ENCODE measurements around the gene PRXL2B. TPM values are rescaled to one million over a fixed set of nuclear protein-coding genes. Genes with fewer than 3 reads are reported as not detected.

The PRXL2B gene
- total RNA-seq, 2 donors from 2014 or later, result 6.4 to 6.8 TPM

GRCh38 chr1:2583871-2584351 is 2.7 kb upstream of the PRXL2B start:
- Histone ChIP-seq H3K9me3 (no peaks in the 10 kb centered on the region), H3K27ac (no peak overlapping the region), H3K36me3 (no peaks in the 10 kb centered on the region), H3K4me3 (no peak overlapping the region), H3K4me1 (peaks cover 0 to 29% of the 10 kb centered on the region in 2 donors), H3K27me3 (no peaks in the 10 kb centered on the region)
- TF ChIP-seq, protein P1, sequence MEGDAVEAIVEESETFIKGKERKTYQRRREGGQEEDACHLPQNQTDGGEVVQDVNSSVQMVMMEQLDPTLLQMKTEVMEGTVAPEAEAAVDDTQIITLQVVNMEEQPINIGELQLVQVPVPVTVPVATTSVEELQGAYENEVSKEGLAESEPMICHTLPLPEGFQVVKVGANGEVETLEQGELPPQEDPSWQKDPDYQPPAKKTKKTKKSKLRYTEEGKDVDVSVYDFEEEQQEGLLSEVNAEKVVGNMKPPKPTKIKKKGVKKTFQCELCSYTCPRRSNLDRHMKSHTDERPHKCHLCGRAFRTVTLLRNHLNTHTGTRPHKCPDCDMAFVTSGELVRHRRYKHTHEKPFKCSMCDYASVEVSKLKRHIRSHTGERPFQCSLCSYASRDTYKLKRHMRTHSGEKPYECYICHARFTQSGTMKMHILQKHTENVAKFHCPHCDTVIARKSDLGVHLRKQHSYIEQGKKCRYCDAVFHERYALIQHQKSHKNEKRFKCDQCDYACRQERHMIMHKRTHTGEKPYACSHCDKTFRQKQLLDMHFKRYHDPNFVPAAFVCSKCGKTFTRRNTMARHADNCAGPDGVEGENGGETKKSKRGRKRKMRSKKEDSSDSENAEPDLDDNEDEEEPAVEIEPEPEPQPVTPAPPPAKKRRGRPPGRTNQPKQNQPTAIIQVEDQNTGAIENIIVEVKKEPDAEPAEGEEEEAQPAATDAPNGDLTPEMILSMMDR (IDR thresholded peaks at IDR 0.05), result no peak
- DNase-seq (ENCODE audit: low spot score), result no peak

DNA sequence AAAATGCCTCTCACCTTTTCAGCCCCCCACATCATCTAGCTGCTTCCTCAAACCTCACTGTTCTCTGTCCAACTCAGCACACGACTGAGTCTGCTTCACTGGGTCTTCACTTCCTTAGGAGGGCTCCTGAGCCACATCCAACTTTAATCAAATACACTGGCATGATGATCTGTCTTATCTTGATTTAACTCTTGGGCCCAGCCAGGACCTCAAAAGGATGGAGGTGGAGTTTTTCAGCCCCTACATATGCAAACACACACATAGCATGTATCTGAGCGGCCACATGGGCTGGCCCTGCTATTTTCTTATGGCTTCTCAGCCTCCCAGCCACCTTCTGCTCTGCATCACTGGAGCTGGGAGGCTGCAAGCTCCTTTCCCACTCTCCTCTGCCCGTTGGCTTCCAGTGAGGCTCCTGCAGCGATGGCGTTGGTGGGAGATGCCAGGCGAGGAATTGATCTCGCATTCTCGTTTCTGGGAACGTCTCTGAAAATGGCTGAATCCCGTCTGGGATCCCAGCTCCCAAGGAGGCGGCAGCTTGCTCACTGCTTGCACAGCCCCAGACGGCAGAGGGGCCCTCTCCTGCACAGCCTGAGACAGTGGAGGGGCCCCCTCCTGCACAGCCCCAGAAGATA is 1.8 kb upstream of the PRXL2B start:
- TF ChIP-seq, protein P1 (IDR thresholded peaks at IDR 0.05), result no peak
- Histone ChIP-seq H3K27ac (peak overlapping the region; percentile 98), H3K27me3 (no peaks in the 10 kb centered on the region), H3K36me3 (no peaks in the 10 kb centered on the region), H3K4me1 (peaks cover 0 to 27% of the 10 kb centered on the region in 2 donors), H3K9me3 (no peaks in the 10 kb centered on the region), H3K4me3 (peak overlapping the region; percentile 94 to 97)
- no peak for DNase-seq (ENCODE audit: low spot score)

DNA sequence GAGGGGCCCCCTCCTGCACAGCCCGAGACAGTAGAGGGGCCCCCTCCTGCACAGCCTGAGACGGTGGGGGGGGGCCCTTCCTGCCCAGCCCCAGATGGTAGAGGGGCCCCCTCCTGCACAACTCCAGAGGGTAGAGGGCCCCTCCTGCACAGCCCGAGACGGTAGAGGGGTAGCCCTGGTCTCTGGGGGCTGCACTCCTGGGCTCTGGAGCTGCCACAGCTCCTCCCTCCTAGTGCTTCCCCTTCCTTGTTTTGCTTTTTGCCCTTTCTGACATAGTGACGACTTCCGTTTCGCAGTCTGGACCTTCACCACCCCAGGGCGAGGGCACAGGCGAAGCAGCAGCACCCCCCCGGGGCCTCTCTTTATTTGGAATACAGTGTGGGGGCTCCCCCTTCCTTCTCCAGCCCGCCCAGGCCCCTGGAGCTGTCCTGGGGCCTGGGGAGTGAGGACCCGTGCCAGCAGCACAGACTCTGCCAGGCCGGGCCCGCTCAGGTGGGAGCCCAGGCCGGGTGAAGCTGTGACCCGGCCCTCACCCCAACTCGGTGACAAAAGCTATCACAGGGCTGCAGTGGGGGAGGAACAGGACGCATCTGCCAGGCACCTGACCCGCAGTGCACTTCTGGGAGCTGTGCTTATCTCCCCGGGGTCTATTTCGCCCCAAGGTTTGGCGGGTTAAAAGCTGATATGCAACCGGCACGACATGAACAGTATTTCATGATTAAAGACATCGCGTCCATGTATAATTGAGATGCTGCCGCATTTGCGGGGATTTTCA is 1.1 kb upstream of the PRXL2B start:
- Histone ChIP-seq H3K27me3 (no peaks in the 10 kb centered on the region), H3K4me1 (peaks cover 0 to 27% of the 10 kb centered on the region in 2 donors), H3K27ac (peak overlapping the region; percentile 98), H3K36me3 (no peaks in the 10 kb centered on the region), H3K9me3 (no peaks in the 10 kb centered on the region), H3K4me3 (peak overlapping the region; percentile 94 to 97)
- TF ChIP-seq, protein P1 (IDR thresholded peaks at IDR 0.05), result no peak
- peak; percentile 80 for DNase-seq (ENCODE audit: low spot score)

DNA sequence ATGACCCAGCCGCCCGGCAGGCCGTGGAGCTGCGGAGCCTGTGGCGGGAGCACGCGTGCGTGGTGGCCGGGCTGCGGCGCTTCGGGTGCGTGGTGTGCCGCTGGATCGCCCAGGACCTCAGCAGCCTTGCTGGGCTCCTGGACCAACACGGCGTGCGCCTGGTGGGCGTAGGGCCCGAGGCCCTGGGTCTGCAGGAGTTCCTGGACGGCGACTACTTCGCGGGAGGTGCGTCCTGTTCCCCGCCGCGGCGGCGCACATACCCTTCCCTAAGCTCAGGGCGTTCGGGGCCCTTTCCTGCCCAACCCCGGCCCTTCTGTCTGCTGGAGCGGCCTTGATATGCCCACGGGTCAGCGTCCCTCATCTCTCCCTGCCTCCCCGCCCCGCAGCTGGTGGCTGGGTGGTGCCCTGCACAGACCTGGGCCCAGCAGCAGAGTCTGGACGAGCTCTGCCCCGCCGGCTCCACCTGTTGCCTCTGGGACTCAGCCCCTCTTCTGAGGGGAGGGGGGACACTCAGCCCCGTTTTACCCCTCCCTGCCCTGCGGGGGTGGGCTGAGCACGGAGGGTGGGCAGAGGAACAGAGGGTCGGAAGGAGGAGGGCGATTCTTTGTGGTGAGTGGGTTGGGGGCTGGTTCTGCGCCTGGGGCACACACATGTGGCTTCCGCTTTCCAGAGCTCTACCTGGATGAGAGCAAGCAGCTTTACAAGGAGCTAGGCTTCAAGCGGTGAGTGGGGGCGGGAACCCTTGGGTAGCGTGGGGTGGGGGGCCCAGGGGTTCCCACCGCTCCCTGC is 688 bp downstream of the PRXL2B start:
- Histone ChIP-seq H3K27me3 (no peaks in the 10 kb centered on the region), H3K4me1 (peaks cover 0 to 27% of the 10 kb centered on the region in 2 donors), H3K9me3 (no peaks in the 10 kb centered on the region), H3K4me3 (peak overlapping the region; percentile 94 to 97), H3K36me3 (no peaks in the 10 kb centered on the region), H3K27ac (peak overlapping the region; percentile 98)
- DNase-seq (ENCODE audit: low spot score), result no peak
- TF ChIP-seq, protein P1 (IDR thresholded peaks at IDR 0.05), result no peak

DNA sequence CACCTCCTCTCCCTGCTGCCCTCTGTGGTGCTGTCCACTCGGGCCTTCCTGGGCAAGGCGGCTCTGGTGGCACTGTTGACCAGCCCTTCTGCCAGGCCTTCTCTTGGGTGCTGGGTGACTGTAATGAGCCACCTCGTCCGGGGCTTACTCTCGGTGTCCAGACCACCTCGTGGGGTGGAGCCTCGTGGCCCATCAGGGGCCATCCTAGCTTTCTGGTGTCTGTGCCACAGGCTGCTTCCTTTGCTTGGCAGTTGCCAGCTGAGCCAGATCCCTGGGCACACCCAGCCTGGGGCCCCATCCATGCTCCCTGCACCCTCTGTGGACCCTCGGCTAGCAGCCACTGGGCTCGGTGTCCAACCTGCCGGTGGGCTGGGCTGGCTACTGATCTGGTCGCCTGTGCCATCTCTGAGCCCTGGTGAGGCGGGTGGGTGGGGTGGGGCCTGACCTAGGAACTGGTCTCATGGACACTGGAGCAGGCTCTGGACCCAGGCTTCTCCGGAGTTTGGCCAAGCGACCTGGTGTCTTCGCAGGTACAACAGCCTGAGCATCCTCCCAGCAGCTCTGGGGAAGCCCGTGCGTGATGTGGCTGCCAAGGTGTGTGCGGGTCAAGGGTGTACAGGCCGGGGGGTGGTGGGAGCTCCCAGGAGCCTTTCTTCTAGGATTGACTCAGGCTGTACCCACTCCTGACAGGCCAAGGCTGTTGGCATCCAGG is 1.4 kb downstream of the PRXL2B start:
- no peaks in the 10 kb centered on the region for H3K27me3 ChIP-seq
- H3K27ac ChIP-seq, result no peak overlapping the region
- peaks cover 0 to 28% of the 10 kb centered on the region in 2 donors for H3K4me1 ChIP-seq
- no peaks in the 10 kb centered on the region for H3K9me3 ChIP-seq
- H3K4me3 ChIP-seq, result peak overlapping the region in 1 of 2 donors; percentile 97
- no peak for DNase-seq (ENCODE audit: low spot score)
- H3K36me3 ChIP-seq, result no peaks in the 10 kb centered on the region
- TF ChIP-seq, protein P1 (IDR thresholded peaks at IDR 0.05), result no peak
